Liver (tissue), 9 donors: Measurements from ENCODE around the gene CEP162. TPM values are rescaled to one million over a fixed set of nuclear protein-coding genes. Genes with fewer than 3 reads are reported as not detected.

Experiments
- DNase-seq: peaks from one replicate; pipeline ENCODE4 v3.0.0-alpha.2; 2017; ENCODE audit warnings: low spot score
- H3K27ac ChIP-seq, 2 donors: one replicate each; pipeline ENCODE4 v1.7.0; 2013; ENCODE audit warnings: inconsistent platforms in 2 of 2, low read length in 2 of 2, control low read depth in 1 of 2, low read depth in 1 of 2, mild to moderate bottlenecking in 1 of 2
- H3K27me3 ChIP-seq, 4 donors: one replicate each; pipeline versions ENCODE4 v1.6.1 to v1.7.0; 2013; ENCODE audit warnings: low read length in 3 of 4, inconsistent platforms in 1 of 4, mild to moderate bottlenecking in 1 of 4, moderate library complexity in 1 of 4; ENCODE audit not compliant: control insufficient read depth in 4 of 4, insufficient read depth in 4 of 4
- H3K36me3 ChIP-seq, 4 donors: one replicate each; pipeline versions ENCODE4 v1.6.1 to v1.7.0; 2013; ENCODE audit warnings: low read length in 3 of 4, mild to moderate bottlenecking in 3 of 4, low read depth in 1 of 4, moderate library complexity in 1 of 4; ENCODE audit not compliant: control insufficient read depth in 4 of 4, insufficient read depth in 3 of 4
- H3K4me1 ChIP-seq, 4 donors: one replicate each; pipeline versions ENCODE4 v1.6.1 to v1.7.0; 2013; ENCODE audit warnings: low read length in 3 of 4, mild to moderate bottlenecking in 3 of 4, moderate library complexity in 1 of 4; ENCODE audit not compliant: control insufficient read depth in 4 of 4, insufficient read depth in 4 of 4
- H3K4me3 ChIP-seq, 3 donors: one replicate each; pipeline versions ENCODE4 v1.6.1 to v1.7.0; 2013; ENCODE audit warnings: low read length in 3 of 3, control low read depth in 1 of 3, low read depth in 1 of 3, mild to moderate bottlenecking in 1 of 3
- H3K9ac ChIP-seq, 2 donors: one replicate each; pipeline ENCODE4 v1.7.0; 2013; ENCODE audit warnings: low read length in 2 of 2, mild to moderate bottlenecking in 2 of 2, moderate library complexity in 2 of 2, control low read depth in 1 of 2, low read depth in 1 of 2
- H3K9me3 ChIP-seq, 4 donors: one replicate each; pipeline versions ENCODE4 v1.6.1 to v1.7.0; 2013; ENCODE audit warnings: low read length in 3 of 4; ENCODE audit not compliant: control insufficient read depth in 4 of 4
- EGR1 ChIP-seq, 2 donors: IDR thresholded peaks; 2 replicates each; pipeline ENCODE4 v1.6.1; 2016 to 2018; ENCODE audit warnings: antibody characterized with exemption in 2 of 2, low read depth in 2 of 2
- FOXA1 ChIP-seq: IDR thresholded peaks from 2 replicates; pipeline ENCODE4 v1.6.1; 2016; ENCODE audit warnings: antibody characterized with exemption
- FOXA2 ChIP-seq: IDR thresholded peaks from 2 replicates; pipeline ENCODE4 v1.6.1; 2016; ENCODE audit warnings: antibody characterized with exemption
- GABPA ChIP-seq, 2 donors: IDR thresholded peaks in 1 of 2; conservative IDR thresholded peaks in 1 of 2; 2 replicates each; pipeline ENCODE4 v1.6.1; 2016; ENCODE audit warnings: antibody characterized with exemption in 2 of 2, mild to moderate bottlenecking in 1 of 2, moderate library complexity in 1 of 2
- HNF4A ChIP-seq, 2 donors: conservative IDR thresholded peaks; 2 replicates each; pipeline ENCODE4 v1.6.1; 2016; ENCODE audit warnings: antibody characterized with exemption in 2 of 2, mild to moderate bottlenecking in 2 of 2
- HNF4G ChIP-seq: IDR thresholded peaks from 2 replicates; pipeline ENCODE4 v1.6.1; 2016; ENCODE audit warnings: antibody characterized with exemption
- JUND ChIP-seq, 2 donors: IDR thresholded peaks; 2 replicates each; pipeline ENCODE4 v1.6.1; 2016; ENCODE audit warnings: antibody characterized with exemption in 2 of 2
- NR2F2 ChIP-seq: IDR thresholded peaks from 2 replicates; pipeline ENCODE4 v1.6.1; 2016; ENCODE audit warnings: antibody characterized with exemption
- RAD21 ChIP-seq, 2 donors: IDR thresholded peaks; 2 replicates each; pipeline ENCODE4 v1.6.1; 2016; ENCODE audit warnings: antibody characterized with exemption in 2 of 2, mild to moderate bottlenecking in 2 of 2
- RXRA ChIP-seq, 2 donors: IDR thresholded peaks; 2 replicates each; pipeline ENCODE4 v1.6.1; 2017 to 2018; ENCODE audit warnings: antibody characterized with exemption in 2 of 2, mild to moderate bottlenecking in 1 of 2
- SP1 ChIP-seq: IDR thresholded peaks from 2 replicates; pipeline ENCODE4 v1.6.1; 2018; ENCODE audit warnings: antibody characterized with exemption, mild to moderate bottlenecking
- TAF1 ChIP-seq: conservative IDR thresholded peaks from 2 replicates; pipeline ENCODE4 v1.6.1; 2016; ENCODE audit warnings: antibody characterized with exemption, mild to moderate bottlenecking
- YY1 ChIP-seq: IDR thresholded peaks from 2 replicates; pipeline ENCODE4 v1.6.1; 2016; ENCODE audit warnings: antibody characterized with exemption, mild to moderate bottlenecking
- WGBS: extraction: QIAGEN DNeasy Blood & Tissue Kit; methylation state at CpG from one replicate; pipeline ENCODE4 v1.1.7; 2013; 5-methylcytosine and 5-hydroxymethylcytosine counted together
- polyA plus RNA-seq, 2 donors: library from polyadenylated mRNA; stranded (reverse) in 1 of 2; unstranded in 1 of 2; fragments of 200-250 nt in 1 of 2; fragments of >200 nt in 1 of 2; fragmentation: Nextera tagmentation in 1 of 2; extraction: Ambion mirVana in 1 of 2; gene quantifications; one replicate each; pipeline versions ENCODE4 v1.2.1 to v1.2.3, GENCODE V29; 2013 to 2015
- total RNA-seq, 2 donors: library from RNA; depleted of rRNA; stranded (reverse); fragments of >200 nt; gene quantifications; one replicate each; pipeline ENCODE4 v1.2.3, GENCODE V29; 2014
- TF ChIP-seq, protein P1 (sequence below): IDR thresholded peaks from 2 replicates; pipeline ENCODE4 v1.6.1; 2016; ENCODE audit warnings: antibody characterized with exemption, mild to moderate bottlenecking
- TF ChIP-seq, protein P2 (sequence below): IDR thresholded peaks from 2 replicates; pipeline ENCODE4 v1.6.1; 2016; ENCODE audit warnings: antibody characterized with exemption
- TF ChIP-seq, protein P3 (sequence below): IDR thresholded peaks from 2 replicates; pipeline ENCODE4 v1.6.1; 2016; ENCODE audit warnings: antibody characterized with exemption
- TF ChIP-seq, protein P4 (sequence below): IDR thresholded peaks from 2 replicates; pipeline ENCODE4 v1.6.1; 2016; ENCODE audit warnings: antibody characterized with exemption
- TF ChIP-seq, protein P5 (sequence below): fragments of 150-350 bp; IDR thresholded peaks from 2 replicates; pipeline ENCODE4 v1.5.1; 2017; ENCODE audit warnings: improper control_type of control experiment, low read depth, low read length; ENCODE audit not compliant: missing input control
- donor health status: healthy.
- donor health status: healthy.
- donor health status: healthy.
- donor health status: healthy.
- donor health status: healthy.

The CEP162 gene
- total and polyA plus RNA-seq, 4 donors = 0.87 to 4.4 (median 2.6) TPM

DNA sequence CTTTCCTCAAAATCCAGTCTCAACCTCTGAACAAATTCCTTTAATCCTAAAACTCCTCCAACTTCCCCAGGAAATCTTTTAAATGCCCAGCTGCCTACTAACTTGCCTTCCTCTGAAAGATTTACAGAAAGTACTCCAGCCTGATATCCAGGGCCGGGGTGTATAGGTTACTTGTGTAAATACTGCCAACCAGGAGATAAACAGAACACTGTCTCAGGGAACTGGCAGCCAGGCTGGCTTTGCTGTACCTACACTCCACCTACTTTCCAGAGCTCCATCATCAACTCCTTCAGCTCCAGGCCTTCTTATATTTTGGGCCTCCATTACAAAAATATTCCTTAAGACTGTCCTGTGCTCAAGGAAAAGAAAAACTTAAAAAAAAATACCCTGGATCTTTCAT, 85.9 kb downstream of the CEP162 start:
- no peak overlapping the region for H3K9ac ChIP-seq
- WGBS = 86% methylated on average over 1 of the region's 1 CpG
- no peak for TF ChIP-seq HNF4A (conservative IDR thresholded peaks at IDR 0.05)
- no peak for TF ChIP-seq EGR1 (IDR thresholded peaks at IDR 0.05; ENCODE audit: low read depth in 2 of 2)
- TF ChIP-seq, protein P1, sequence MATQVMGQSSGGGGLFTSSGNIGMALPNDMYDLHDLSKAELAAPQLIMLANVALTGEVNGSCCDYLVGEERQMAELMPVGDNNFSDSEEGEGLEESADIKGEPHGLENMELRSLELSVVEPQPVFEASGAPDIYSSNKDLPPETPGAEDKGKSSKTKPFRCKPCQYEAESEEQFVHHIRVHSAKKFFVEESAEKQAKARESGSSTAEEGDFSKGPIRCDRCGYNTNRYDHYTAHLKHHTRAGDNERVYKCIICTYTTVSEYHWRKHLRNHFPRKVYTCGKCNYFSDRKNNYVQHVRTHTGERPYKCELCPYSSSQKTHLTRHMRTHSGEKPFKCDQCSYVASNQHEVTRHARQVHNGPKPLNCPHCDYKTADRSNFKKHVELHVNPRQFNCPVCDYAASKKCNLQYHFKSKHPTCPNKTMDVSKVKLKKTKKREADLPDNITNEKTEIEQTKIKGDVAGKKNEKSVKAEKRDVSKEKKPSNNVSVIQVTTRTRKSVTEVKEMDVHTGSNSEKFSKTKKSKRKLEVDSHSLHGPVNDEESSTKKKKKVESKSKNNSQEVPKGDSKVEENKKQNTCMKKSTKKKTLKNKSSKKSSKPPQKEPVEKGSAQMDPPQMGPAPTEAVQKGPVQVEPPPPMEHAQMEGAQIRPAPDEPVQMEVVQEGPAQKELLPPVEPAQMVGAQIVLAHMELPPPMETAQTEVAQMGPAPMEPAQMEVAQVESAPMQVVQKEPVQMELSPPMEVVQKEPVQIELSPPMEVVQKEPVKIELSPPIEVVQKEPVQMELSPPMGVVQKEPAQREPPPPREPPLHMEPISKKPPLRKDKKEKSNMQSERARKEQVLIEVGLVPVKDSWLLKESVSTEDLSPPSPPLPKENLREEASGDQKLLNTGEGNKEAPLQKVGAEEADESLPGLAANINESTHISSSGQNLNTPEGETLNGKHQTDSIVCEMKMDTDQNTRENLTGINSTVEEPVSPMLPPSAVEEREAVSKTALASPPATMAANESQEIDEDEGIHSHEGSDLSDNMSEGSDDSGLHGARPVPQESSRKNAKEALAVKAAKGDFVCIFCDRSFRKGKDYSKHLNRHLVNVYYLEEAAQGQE = no peak
- TF ChIP-seq RXRA (IDR thresholded peaks at IDR 0.05) = no peak
- TF ChIP-seq GABPA (IDR thresholded peaks at IDR 0.05 in 1 of 2, conservative IDR thresholded peaks at IDR 0.05 in 1 of 2) = no peak
- TF ChIP-seq NR2F2 = no peak
- no peak for TF ChIP-seq FOXA1
- TF ChIP-seq YY1 = no peak
- TF ChIP-seq HNF4G = no peak
- TF ChIP-seq, protein P2, sequence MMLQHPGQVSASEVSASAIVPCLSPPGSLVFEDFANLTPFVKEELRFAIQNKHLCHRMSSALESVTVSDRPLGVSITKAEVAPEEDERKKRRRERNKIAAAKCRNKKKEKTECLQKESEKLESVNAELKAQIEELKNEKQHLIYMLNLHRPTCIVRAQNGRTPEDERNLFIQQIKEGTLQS = no peak
- no peak for TF ChIP-seq FOXA2
- TF ChIP-seq, protein P3, sequence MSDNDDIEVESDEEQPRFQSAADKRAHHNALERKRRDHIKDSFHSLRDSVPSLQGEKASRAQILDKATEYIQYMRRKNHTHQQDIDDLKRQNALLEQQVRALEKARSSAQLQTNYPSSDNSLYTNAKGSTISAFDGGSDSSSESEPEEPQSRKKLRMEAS = no peak
- no peak for TF ChIP-seq JUND (IDR thresholded peaks at IDR 0.05)
- TF ChIP-seq, protein P4, sequence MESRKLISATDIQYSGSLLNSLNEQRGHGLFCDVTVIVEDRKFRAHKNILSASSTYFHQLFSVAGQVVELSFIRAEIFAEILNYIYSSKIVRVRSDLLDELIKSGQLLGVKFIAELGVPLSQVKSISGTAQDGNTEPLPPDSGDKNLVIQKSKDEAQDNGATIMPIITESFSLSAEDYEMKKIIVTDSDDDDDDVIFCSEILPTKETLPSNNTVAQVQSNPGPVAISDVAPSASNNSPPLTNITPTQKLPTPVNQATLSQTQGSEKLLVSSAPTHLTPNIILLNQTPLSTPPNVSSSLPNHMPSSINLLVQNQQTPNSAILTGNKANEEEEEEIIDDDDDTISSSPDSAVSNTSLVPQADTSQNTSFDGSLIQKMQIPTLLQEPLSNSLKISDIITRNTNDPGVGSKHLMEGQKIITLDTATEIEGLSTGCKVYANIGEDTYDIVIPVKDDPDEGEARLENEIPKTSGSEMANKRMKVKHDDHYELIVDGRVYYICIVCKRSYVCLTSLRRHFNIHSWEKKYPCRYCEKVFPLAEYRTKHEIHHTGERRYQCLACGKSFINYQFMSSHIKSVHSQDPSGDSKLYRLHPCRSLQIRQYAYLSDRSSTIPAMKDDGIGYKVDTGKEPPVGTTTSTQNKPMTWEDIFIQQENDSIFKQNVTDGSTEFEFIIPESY = no peak
- no peak for TF ChIP-seq TAF1
- no peak for TF ChIP-seq RAD21 (IDR thresholded peaks at IDR 0.05)
- TF ChIP-seq, protein P5, sequence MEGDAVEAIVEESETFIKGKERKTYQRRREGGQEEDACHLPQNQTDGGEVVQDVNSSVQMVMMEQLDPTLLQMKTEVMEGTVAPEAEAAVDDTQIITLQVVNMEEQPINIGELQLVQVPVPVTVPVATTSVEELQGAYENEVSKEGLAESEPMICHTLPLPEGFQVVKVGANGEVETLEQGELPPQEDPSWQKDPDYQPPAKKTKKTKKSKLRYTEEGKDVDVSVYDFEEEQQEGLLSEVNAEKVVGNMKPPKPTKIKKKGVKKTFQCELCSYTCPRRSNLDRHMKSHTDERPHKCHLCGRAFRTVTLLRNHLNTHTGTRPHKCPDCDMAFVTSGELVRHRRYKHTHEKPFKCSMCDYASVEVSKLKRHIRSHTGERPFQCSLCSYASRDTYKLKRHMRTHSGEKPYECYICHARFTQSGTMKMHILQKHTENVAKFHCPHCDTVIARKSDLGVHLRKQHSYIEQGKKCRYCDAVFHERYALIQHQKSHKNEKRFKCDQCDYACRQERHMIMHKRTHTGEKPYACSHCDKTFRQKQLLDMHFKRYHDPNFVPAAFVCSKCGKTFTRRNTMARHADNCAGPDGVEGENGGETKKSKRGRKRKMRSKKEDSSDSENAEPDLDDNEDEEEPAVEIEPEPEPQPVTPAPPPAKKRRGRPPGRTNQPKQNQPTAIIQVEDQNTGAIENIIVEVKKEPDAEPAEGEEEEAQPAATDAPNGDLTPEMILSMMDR = no peak
- H3K4me1 ChIP-seq = no peaks in the 10 kb centered on the region
- H3K36me3 ChIP-seq = peaks cover 0 to 2% (median 1%) of the 10 kb centered on the region in 4 donors
- DNase-seq = no peak
- H3K4me3 ChIP-seq = no peak overlapping the region
- H3K27me3 ChIP-seq = no peaks in the 10 kb centered on the region
- H3K27ac ChIP-seq = no peak overlapping the region
- no peaks in the 10 kb centered on the region for H3K9me3 ChIP-seq

DNA sequence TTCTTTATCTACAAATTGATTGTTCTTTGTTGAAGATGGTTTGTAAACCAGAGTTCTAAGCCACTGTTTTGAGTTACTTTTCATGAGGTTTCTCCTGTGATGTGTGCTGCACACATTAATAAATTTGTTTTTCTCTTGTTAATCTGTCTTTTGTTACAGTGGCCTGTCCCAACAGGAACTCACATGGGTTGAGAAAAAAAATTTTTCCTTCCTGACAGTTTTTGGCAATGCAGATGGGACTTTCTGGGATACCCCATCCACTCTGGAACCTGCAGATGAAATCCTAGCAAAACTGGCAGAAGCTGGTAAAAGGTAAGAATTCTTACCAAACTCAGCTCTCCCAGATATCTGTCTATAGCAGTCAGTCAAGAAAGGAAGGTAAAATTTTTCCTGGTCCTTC, 88.1 kb downstream of the CEP162 start:
- no peak overlapping the region for H3K9ac ChIP-seq
- no peaks in the 10 kb centered on the region for H3K4me1 ChIP-seq
- peaks cover 0 to 4% (median 2%) of the 10 kb centered on the region in 4 donors for H3K36me3 ChIP-seq
- H3K27me3 ChIP-seq = no peaks in the 10 kb centered on the region
- no peak for DNase-seq
- H3K27ac ChIP-seq = no peak overlapping the region
- no peak overlapping the region for H3K4me3 ChIP-seq
- H3K9me3 ChIP-seq = no peaks in the 10 kb centered on the region
- TF ChIP-seq NR2F2 (no peak), RXRA (IDR thresholded peaks at IDR 0.05) (no peak), TAF1 (no peak), HNF4A (conservative IDR thresholded peaks at IDR 0.05) (no peak), FOXA2 (no peak), SP1 (no peak), HNF4G (no peak), RAD21 (IDR thresholded peaks at IDR 0.05) (no peak), JUND (IDR thresholded peaks at IDR 0.05) (no peak), YY1 (no peak)
- TF ChIP-seq, protein P2 = no peak
- TF ChIP-seq, protein P4 = no peak
- TF ChIP-seq, protein P1 = no peak
